T-helper 22 cell (primary cell): Measurements from ENCODE around the gene HNRNPA3.
"Not testable (repeated sequence)": the region's sequence is repeated elsewhere in the genome, so short reads cannot be mapped to it uniquely, and the experiment has no call there.

Source experiments
- DNase-seq: peaks from one replicate; pipeline ENCODE4 v3.0.0-alpha.2; 2020; ENCODE audit warnings: low read depth

The HNRNPA3 gene

DNA sequence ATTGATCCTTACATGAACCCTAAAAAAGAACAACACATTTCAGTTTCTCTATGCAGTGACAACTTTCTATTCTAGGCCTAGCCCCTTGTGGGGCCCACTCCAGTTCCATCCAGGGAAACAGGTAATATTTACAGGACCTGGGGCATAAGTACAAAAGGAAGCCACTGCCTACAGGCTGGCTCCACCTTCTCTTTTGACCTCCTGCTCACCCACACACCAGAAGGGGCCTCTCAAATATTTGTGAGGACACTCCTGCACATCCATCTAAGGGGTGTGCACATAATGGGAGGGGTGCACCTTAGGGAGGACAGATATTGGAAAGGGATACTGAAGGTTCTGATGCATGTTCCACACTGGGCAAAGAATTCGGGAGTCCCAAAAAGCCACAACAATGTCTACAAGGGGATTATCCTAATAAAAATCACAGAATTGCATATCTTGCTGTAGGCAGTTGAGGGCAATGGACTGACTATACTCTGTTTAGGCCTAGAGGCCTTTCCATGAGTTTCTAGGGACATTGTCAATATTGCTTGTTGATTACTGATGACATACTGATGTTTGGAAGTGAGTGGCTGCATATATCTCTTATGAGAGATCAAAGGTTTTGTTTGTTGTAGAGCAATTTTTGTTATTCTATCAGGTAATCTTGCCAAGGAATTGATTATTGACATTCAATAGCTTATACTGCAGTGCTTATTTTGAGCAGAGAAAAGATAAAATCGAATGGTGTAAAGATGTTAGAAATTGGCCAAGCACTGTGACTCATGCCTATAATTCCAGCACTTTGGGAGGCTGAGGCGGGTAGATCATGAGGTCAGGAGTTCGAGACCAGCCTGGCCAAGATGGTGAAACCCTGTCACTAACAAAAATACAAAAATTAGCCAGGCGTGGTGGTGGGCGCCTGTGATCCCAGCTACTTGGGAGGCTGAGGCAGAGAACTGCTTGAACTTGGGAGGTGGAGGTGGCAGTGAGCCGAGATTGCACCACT, 23.8 kb upstream of the HNRNPA3 start:
- DNase-seq = no peak

DNA sequence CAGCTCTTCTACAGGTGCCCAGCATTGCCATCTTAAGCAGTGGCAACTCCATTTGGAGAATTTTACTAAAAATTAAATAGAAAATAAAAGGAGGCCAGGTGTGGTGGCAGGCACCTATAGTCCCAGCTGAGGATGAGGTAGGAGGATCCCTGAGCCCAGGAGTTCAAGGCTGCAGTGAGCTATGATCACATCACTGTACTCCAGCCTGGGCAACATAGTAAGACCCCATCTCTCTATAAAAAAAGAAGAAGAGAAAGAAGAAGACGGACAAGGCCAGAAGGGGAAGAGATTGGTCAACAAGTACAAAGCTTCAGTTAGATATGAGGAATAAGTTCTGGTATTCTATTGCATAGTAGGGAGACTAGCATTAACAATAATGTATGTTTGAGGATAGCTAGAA, 21.7 kb upstream of the HNRNPA3 start:
- no peak for DNase-seq

DNA sequence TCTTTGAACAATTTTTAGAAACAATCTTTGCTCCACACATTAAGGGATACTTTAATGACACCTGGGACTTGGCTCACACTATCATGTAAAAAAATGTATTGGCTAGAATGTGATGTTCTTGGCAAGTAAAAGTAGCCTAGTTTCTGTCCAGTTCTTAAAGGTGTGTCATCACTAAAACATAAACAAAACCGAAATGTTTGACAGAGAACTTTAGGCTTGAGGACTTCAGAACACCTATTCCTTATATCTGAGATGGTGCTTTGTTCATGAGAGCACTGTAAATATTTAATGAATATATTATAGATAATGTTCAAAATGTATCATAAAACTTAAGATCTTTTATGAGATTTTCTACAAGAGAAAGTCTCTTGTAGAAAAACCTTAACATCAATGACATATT, 19.8 kb upstream of the HNRNPA3 start:
- no peak for DNase-seq

- DNase-seq = no peak
These were observed 19.4 kb upstream of the HNRNPA3 start for GRCh38 chr2:177193240-177193639.

- no peak for DNase-seq
These were observed 17.4 kb upstream of the HNRNPA3 start for GRCh38 chr2:177195194-177195593.

GRCh38 chr2:177200419-177200818, 12.2 kb upstream of the HNRNPA3 start:
- DNase-seq = not testable (repeated sequence)

DNA sequence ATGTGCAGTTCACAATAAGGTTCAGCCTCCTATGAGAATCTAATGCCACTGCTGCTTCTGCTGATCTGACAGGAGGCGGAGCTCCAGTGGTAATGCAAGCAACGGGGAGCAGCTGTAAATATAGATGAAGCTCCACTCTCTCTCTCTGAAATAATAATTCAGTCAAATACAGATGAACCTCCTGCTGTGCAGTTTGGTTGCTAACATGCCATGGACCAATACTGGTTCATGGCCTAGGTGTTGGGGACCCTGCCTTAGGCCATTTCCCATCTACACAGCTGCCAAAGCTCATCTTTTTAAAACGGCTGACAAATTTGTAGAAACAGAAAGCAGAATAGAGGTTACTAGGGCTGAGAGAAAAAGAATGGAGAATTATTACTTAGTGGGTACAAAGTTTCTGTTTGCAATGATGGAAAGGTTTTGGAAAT, 10.7 kb upstream of the HNRNPA3 start:
- DNase-seq = no peak

- DNase-seq = no peak
These were observed 8.2 kb upstream of the HNRNPA3 start for GRCh38 chr2:177204417-177204816.

GRCh38 chr2:177207101-177207500, 5.5 kb upstream of the HNRNPA3 start:
- DNase-seq = no peak

GRCh38 chr2:177211169-177211568, 1.4 kb upstream of the HNRNPA3 start:
- no peak for DNase-seq

GRCh38 chr2:177211576-177212105, 953 bp upstream of the HNRNPA3 start:
- no peak for DNase-seq

DNA sequence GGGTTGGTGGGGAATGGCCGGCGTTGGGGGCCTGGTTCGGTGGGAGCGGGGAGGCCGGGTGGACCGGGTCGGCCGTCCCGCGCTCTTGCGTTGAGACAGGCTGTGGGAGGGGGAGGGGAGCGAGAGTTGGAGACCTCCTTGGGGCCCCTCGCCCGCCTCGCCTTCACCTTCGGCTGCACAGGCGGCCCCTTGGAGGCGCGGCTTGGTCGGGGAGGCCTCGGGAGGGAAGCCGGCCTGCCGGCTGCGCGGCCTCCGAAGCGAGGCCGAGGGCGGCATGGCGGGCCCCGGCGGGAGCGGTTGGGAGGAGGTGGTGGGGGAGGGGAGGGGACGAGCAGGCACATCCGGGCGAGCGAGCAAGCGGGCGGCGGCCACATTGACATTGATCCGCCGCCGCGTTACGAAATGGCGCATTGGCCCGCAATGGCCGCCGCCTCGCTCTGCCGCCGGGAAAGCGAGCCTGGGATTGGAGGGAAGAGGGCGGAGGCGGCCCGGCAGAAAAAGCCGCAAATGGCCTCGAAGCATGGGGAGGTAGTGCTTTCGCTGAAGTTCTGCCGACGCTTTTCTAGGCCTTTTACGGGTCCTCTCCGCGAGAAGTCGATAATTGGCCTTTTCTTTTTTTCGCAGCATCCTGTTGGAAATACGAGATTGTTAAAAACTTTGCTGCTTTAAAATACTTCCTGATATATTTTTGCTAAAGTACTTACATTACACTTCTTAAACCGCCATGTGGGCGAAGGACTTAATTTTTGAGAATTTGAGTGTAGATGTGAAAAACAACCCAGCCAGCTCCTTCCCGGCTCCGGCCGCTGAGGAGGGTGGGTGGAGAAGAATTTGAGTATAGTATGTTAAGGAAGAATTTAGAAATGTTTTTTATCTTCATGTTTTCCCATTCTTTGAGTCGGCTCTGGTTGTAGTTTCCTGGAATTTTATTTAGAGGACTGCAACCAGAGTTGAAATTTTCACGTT, 580 bp downstream of the HNRNPA3 start:
- peak; percentile 88 for DNase-seq

DNA sequence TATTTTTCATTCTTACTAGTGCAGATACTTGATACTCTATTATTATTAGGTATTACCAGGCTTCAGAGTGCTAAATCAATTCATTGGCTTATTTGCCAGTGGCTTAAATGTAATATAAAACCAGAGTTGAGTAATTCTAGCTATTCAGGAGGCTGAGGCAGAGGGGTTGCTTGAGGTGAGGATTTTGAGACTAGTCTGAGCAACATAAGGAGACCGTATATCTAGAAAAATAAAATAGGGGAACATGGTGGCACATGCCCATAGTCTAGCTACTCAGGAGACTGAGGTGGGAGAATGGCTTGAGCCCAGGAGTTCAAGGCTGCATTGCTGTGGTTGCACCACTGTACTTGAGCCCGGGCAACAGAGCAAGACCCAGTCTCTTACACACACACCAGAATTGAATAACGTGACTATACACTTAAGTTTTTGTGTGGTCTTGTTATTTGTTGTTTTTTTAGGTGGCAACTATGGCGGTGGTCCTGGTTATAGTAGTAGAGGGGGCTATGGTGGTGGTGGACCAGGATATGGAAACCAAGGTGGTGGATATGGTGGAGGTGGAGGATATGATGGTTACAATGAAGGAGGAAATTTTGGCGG, 4.8 kb downstream of the HNRNPA3 start:
- no peak for DNase-seq

DNA sequence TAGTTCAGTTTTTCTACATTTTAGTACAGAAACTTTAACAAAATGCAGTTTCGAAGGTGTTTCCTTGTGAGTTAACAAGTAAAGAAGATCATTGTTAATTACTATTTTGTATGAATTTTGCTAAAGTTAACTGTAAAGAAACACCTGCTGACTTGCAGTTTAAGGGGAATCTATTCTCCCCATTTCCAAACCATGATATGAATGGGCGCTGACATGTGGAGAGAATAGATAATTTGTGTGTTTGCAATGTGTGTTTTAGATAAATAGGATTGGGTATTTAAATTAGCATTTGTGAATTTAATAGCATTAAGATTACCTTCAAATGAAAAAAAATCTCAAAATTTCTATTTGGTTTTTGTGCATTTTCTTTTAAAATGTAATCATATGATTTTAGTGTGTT, 7.2 kb downstream of the HNRNPA3 start:
- DNase-seq = not testable (repeated sequence)

DNA sequence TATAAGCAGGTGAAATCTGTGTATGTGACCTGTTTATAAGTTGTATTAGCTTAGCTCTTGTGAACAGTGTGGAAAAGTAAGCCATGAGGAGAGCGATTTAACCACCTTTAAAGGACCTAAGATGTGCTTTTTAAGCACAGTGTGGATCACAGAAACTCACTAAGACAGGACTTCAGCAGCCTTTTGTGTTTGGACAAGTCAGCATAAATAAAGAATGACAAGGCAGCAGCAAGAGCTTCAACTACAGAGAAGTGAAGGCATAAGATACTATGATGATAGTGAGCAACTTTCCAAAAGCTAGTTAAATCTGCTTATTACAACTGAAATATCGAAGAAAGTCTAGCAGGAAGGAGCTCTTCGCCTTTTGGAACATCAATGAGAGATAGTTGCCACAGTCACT, 8.9 kb downstream of the HNRNPA3 start:
- DNase-seq = no peak

- no peak for DNase-seq
These were observed 9.4 kb downstream of the HNRNPA3 start for GRCh38 chr2:177221970-177222369.

GRCh38 chr2:177223436-177223835, 10.8 kb downstream of the HNRNPA3 start:
- not testable (repeated sequence) for DNase-seq

DNA sequence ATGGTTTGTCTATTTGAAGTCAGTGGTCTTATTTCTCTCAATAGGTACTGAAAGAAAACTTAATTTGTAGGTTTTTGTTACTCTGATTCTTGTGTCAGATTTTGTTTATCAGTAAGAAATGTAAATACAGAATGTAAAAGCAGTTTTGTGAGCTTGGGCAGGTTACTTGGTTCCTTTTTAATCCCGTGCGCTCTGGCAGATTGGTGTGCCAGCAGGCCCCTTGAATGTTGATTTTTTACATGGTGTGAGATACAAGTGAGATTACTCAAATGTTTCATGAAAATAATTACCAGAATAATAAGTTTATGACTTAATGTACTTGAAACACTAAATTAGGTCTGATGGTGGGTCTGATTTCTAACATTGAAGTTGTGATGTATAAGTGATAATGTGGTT, 13.4 kb downstream of the HNRNPA3 start:
- DNase-seq = no peak

DNA sequence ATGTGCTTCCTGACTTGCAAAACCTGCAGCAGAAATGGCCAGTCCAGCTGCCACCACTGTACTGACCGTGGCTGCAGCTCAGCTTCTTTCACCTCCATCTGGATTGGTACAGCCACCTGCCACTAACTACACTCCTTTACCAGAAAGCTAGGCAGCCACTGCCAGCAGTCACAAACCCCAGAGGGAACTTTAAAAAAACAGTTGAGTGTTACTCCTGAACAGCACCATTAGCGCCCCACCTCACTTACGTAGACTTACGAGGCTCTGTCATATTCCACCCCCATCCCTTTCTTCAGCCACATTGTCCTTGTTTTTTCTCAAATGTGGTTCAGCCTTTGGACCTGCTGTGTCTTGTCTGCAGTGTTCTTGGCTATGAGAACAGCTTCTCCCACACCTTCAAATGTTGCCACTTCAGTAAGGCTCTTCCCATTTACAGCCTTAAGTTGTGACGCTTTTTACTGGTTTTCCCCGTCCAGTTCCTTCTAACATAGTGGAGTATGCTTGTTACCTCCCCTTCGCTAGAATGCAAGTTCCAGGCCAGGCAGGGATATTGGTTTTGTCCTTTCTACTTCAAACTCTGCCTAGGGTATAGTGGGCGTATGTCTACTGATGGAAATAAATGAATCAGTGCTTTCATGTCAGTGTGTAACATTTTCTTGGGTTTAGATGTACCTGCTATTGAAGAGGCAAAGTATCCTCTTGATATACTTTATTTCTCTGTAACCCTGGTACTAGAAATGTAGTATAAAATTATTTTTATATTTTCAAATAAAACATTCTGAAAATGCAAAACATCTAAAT, 17.0 kb downstream of the HNRNPA3 start:
- no peak for DNase-seq

GRCh38 chr2:177231270-177231669, 18.7 kb downstream of the HNRNPA3 start:
- DNase-seq = no peak

DNA sequence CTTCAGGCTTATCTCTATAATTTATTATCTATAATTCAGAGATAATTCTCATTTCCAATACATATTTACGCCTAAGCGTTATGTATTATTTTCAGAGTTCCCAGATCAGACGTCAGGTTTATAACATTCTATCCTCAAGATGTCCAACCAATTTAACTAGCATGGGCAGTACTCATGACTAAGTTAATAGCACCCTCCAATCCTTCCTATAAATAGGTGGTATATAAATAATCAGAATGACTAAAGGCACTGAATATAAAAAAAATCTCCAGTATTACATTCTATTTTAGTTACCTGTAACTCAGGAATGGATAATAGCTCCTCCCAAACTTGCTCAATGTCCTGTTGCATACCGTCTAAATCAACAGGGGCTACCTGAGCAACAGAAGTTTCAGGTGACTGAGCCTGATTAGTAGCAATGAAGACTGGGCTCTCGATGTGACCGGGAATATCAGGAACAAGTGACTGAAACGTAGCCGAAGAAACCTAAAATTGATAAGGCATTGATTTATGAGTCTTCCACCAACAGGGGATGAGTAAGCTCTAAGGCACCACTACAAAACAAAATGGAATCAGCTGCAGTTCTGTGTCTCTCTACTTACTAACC, 19.6 kb downstream of the HNRNPA3 start:
- DNase-seq = no peak
